Measurements from ENCODE around the gene RASSF4.

- TF ChIP-seq CTCF (IDR thresholded peaks at IDR 0.05) (no peak), POLR2A (IDR thresholded peaks at IDR 0.05) (no peak)
Measured at GRCh38 chr10:44947371-44948152, 12.0 kb upstream of the RASSF4 start.

Measured in heart left ventricle (tissue), 13 donors.